GM21619 (cell line): ENCODE results near the gene BARHL1.

Experiments used
- ATAC-seq: cut with Tn5 transposase; IDR thresholded peaks from one replicate; pipeline ENCODE4 v1.9.1; 2021; ENCODE audit not compliant: unreplicated experiment

Gene BARHL1

GRCh38 chr9:132610661-132611060 lies 28.3 kb downstream of the BARHL1 start:
- no peak for ATAC-seq

GRCh38 chr9:132614324-132614723 lies 31.9 kb downstream of the BARHL1 start:
- no peak for ATAC-seq

GRCh38 chr9:132615774-132616173 lies 33.4 kb downstream of the BARHL1 start:
- ATAC-seq = no peak

GRCh38 chr9:132616725-132617124 lies 34.3 kb downstream of the BARHL1 start:
- no peak for ATAC-seq

- no peak for ATAC-seq
Measured at GRCh38 chr9:132622159-132622558, 39.8 kb downstream of the BARHL1 start.

- no peak for ATAC-seq
Measured at GRCh38 chr9:132626285-132626684, 43.9 kb downstream of the BARHL1 start.

- no peak for ATAC-seq
Measured at GRCh38 chr9:132627106-132627505, 44.7 kb downstream of the BARHL1 start.

- no peak for ATAC-seq
Measured at GRCh38 chr9:132627594-132627993, 45.2 kb downstream of the BARHL1 start.

- ATAC-seq = no peak
Measured at GRCh38 chr9:132628746-132629145, 46.3 kb downstream of the BARHL1 start.

GRCh38 chr9:132630116-132630515 lies 47.7 kb downstream of the BARHL1 start:
- ATAC-seq = no peak

- no peak for ATAC-seq
Measured at GRCh38 chr9:132630811-132631210, 48.4 kb downstream of the BARHL1 start.

GRCh38 chr9:132631280-132631679 lies 48.9 kb downstream of the BARHL1 start:
- ATAC-seq = no peak

GRCh38 chr9:132631685-132632084 lies 49.3 kb downstream of the BARHL1 start:
- no peak for ATAC-seq

GRCh38 chr9:132632413-132633129 lies 50.2 kb downstream of the BARHL1 start:
- no peak for ATAC-seq

GRCh38 chr9:132634327-132634726 lies 51.9 kb downstream of the BARHL1 start:
- no peak for ATAC-seq

- no peak for ATAC-seq
Measured at GRCh38 chr9:132637351-132637750, 54.9 kb downstream of the BARHL1 start.

GRCh38 chr9:132637801-132638200 lies 55.4 kb downstream of the BARHL1 start:
- ATAC-seq = no peak

GRCh38 chr9:132638240-132638639 lies 55.8 kb downstream of the BARHL1 start:
- ATAC-seq = no peak

- ATAC-seq = no peak
Measured at GRCh38 chr9:132639322-132639721, 56.9 kb downstream of the BARHL1 start.
